ENCODE measurements around the gene GTSE1.
"Not testable (repeated sequence)": the region's sequence is repeated elsewhere in the genome, so short reads cannot be mapped to it uniquely, and the experiment has no call there.

Gene GTSE1, protein sequence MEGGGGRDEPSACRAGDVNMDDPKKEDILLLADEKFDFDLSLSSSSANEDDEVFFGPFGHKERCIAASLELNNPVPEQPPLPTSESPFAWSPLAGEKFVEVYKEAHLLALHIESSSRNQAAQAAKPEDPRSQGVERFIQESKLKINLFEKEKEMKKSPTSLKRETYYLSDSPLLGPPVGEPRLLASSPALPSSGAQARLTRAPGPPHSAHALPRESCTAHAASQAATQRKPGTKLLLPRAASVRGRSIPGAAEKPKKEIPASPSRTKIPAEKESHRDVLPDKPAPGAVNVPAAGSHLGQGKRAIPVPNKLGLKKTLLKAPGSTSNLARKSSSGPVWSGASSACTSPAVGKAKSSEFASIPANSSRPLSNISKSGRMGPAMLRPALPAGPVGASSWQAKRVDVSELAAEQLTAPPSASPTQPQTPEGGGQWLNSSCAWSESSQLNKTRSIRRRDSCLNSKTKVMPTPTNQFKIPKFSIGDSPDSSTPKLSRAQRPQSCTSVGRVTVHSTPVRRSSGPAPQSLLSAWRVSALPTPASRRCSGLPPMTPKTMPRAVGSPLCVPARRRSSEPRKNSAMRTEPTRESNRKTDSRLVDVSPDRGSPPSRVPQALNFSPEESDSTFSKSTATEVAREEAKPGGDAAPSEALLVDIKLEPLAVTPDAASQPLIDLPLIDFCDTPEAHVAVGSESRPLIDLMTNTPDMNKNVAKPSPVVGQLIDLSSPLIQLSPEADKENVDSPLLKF

DNA sequence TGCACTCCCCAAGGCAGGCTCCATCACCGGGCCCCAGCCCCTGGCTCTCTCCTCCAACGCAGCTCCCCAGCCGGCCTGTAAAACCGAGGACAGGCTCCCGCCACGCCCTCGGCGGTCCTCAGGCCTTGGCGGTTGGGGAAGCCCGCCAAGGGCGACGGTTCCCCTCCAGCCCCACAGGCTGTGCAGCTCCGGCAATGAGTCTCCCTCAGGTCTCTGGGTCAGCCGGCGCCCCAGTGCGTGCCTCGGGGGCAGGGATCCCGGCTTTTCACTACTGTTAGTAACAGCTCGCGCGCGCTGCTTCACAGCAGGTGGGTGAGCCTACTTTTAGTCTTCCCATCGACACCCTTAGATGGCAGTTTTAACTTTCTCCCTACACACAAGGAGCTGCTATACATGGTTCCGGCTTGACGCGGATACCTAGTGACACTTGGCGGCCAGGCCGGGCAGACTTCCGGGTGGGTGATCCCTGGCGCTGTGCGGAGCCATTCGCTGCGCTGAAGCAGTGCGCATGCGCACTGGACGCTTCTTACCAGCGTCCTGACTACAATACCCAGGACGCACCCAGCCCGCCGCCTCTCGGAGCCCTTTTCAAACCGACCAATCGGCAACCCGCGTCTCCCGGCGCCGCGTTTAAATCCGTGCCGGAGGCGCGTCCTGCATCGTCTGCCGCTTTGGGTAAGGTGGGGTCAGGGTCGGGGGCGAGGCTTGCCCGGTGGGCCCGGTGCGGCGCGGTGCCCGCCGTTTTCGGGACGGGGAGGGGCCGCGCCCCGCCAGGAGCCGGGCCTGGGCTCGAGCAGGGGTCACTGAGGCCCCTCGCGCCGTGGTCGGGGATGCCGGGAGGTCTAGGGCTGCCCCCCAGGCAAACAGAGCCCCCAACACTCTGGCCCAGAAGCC is at the start of gene GTSE1:
GTSE1 (plus strand) TSS at position 614 of the 894 bp plus-strand sequence. CDS start 531 bp downstream, outside the sequence.
- DNase-seq = peak; percentile 91

DNA sequence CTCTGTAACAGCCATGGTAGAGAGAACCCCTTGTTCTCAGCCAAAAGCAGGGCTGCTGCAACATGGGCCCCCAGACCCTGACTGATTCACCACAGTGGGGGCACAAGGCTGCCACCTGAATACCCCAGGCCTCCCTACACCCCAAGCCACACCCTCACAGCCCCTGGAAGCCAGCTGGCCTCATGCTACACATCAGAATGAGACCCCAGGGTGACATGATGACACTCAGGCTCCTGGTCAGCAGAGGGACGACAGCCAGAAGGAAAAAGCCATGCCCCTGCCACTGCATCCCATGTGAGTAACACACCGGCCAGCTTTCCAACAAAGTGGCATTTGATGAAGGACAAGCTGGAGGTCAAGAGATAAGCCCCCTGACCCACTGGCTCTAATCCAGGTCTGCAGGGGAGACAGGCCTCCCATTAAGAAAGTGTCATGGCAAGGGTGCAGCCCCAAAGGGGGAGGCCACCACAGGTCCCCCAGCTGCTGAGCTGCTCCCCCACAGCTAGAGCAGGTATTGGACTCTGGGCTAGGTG is 49.2 kb upstream of the GTSE1 start:
- DNase-seq = no peak

DNA sequence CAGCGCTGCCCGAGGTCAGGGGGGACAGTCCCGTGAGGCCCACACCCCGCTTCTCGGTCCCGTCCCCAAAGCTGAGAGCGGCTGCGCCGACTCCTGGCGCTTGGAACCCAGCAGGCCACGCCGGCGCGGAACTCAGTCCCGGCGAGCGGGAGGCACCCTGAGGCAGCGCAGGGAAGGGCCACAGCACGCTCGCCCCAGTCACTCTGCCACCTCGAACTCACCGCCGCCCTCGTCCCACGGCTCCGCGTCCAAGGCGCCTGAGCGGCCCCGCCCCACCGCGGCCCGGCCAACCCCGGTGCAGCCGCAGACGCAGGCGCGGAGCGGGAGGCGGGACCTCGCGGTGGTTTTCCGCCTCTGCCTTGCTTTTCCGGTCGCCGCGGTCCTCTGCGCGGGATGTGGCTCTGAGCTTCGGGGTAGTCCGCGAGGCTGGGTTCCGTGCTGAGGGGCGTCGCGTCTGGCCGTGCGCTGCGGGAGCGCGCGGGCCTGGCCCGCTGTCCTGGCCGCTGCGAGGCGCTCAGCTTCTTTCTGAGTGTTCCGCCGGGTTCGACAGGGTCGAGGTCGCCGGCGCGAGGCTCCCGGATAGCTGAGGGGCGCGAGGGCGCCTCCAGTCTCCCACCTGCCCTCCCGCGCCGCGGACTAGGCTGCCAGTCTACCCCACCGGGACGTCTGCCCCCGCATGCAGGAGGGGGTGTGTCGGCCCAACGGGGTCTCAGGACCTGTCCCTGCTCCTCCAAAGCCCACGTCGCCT is 46.5 kb upstream of the GTSE1 start, which contains the start of gene CDPF1:
CDPF1 (minus strand) TSS at position 259 of the 748 bp plus-strand sequence. CDS start 2,009 bp downstream, outside the sequence.
- peak; percentile 60 for DNase-seq

DNA sequence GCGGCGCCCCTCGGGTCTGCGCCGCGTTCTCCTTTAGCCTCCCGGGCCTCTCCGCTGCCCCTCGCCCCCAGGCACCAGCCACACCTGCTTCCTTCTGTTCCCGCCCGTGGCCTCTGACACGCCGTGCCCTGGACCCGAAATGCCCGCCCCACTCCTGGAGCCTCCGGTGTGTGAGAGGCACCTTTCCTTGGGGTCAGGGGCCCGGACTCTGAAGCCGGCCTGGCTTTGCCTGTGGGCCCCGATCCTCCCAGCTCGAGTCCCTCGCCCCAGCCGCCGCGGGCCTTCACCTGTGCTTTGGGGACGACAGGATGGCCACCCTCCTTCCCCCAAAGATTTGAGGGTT is 45.9 kb upstream of the GTSE1 start:
- DNase-seq = no peak

DNA sequence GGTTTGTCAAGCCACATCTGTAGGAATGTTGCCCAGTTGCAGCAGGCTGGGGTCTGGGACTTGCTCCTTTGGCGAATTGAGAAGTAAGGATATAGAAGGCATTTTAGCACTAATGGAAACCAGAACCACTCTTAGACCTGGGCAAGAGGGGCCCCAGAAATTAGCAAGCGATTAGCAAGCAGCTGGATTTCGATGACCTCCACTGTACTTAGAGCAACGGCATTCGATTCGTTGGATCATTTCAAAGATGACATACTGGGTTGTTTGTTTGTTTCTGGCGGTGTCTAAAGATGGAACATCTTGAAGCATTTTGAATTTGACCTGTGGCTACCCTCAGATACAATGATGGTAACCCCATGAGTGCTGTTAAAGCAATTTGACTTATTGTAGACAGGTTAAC is 45.4 kb upstream of the GTSE1 start:
- DNase-seq = no peak

DNA sequence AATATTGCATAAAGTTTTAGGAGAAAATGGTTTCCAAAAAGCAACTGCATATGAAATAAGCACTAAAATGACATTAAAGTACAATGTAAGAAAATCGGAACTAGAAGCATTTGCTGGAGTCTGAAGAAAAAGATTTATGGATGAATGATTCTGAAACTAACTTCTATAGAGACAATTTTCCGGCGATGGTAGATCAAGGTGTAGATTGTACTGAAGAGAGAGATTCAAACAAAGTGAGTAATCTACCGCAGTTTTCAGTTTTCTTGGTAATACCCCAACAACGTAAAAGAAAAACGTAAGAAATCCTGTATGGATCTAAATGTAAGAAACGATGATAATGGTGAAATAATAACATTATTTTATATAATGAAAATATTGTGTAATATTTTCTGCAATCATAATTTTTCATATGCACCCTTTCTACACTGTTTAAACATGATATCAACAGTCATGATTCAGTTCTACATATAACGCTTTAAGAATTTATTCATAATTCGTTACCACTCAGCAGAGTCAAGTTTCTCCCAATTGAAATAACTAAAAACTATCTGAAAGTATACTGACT is 44.8 kb upstream of the GTSE1 start:
- no peak for DNase-seq

DNA sequence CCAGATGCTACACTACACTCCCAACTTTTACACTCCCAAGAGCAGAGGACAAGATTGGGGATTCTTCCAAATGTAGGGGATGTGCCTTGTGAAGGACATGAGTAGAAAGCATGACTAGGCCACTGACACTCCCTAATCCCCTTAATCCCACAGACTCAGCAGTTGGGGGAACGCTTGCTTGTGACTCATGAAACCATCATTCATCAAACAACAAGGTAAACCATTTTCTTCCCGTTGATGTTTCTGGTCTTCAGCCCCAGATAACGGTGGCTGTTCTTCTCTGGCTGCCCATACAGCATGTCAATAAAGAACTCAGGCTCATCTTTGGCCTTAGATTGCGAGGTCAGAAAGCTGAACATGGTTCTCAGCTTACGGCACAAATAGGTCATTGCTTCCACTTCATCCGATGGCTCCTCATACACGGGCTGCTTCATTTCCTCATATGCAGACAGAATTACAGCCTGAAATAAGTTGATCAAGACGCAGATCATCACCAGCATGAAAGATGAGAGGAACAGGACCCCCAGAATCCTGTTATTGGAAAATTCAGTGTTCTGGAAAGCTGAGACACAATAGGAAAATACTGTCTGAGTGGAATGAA is 40.2 kb upstream of the GTSE1 start:
- DNase-seq = no peak

DNA sequence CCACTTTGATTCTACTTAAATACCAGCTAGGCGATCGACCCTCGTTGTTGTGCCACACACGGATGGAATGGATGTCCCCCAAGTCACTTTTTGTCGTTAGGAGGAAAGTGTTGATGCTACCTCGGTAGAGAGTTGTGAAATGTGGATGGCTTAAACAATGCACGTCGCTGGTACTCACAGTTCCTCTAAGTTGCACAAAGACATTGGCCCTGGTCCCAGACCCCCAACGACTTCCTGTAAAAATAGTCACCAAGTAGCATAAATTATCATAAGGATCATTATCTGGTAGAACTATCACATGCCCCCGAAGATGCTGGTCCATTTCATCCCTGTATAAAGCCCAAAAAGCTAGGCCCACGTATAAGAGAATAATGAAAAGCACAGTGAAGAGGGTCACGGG is 37.3 kb upstream of the GTSE1 start:
- DNase-seq = no peak

DNA sequence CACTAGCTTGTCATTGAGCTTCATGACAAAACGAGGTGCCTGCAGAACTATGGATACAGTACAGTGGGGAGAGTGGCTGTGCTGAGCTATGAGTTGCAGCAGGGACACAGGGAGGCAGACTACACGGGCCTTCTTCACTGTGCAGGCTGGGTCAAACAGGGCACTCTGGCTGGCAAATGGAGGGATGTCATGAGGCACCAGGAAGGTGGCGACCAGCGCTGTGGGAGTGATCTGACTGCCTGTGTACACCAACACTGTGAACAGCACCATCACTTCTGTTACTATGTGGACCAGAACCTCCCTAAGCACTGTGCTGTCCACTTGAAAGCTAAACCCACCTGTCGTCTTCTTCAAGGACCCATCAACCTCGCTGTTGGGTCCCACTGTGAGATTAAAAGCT is 36.6 kb upstream of the GTSE1 start:
- DNase-seq = no peak

DNA sequence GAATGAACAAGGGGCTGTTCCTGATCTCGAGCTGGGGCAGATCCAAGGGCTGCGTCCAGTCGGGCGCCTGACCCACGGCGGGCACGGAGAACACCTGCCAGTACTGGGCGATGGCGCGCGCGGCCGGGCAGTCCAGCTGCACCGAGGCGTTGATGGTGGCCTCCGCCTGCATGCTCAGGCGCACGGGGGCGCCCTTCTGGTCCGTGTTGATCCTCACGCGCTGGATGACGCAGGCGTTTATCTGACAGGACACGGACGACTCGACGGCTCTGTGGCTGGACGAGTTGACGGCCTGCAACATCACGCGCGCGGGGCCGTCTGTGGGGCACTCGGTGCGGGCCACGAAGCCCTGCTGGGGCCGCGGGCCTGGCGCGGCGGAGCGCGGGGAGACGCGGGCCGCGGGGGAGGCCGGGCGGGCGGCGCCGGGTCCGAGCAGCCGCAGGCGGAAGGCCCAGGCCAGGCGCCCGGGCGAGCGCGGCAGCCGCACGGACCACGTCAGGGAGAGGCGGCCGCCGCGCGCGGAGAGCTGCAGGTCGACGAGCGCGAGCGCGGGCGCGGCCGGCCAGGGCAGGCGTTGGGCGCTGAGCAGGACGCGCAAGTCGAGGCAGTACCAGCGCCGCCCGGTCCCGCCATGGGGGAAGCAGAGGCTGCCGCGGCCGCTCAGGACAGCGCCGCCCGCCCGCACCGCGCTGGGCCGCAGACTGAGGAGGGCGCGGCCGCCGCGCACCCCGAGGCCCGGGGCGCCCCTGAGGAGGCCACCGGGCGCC is 34.0 kb upstream of the GTSE1 start:
- DNase-seq = no peak

DNA sequence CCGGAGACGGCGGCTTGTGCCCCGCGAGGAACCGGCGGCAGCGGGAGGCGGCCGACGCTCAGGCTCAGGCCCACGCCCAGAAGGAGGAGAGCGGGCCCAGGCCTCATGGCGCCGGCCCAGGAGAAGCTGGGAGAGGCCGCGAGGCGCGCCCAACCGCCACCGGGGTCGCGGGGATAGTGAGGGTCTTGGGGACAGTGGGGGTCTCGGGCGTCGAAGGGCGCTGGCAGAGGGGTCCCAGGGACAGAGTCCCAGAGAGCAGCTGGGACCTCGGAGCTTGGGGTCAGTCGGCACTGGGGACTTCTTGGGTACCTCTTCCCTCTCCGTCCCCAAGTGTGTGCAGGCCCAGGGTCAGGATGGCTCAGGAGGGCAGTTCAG is 33.5 kb upstream of the GTSE1 start, which contains the start of gene PKDREJ:
PKDREJ (minus strand) TSS at position 128 of the 375 bp plus-strand sequence; CDS start at position 107, 21 bp downstream.
- no peak for DNase-seq

DNA sequence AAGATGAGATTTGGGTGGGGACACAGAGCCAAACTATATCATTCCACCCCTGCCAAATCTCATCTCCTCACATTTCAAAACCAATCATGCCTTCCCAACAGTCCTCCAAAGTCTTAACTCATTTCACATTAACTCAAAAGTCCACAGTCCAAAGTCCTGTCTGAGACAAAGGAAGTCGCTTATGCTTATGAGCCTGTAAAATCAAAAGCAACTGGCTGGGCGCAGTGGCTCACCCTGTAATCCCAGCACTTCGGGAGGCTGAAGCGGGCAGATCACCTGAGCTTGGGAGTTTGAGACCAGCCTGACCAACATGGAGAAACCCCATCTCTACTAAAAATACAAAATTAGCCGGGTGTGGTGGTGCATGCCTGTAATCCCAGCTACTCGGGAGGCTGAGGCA is 32.1 kb upstream of the GTSE1 start:
- DNase-seq = not testable (repeated sequence)

DNA sequence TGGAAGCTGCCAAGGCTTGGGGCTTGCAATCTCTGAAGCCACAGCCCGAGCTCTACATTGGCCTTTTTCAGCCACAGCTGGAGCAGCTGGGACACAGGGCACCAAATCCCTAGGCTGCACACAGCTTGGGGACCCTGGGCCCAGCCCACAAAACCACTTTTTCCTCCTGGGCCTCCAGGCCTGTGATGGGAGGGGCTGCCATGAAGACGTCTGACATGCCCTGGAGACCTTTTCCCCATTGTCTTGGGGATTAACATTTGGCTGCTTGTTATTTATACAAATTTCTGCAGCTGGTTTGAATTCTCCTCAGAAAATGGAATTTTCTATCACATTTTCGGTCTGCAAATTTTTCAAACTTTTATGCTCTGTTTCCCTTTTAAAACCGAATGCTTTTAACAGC is 31.0 kb upstream of the GTSE1 start:
- not testable (repeated sequence) for DNase-seq

DNA sequence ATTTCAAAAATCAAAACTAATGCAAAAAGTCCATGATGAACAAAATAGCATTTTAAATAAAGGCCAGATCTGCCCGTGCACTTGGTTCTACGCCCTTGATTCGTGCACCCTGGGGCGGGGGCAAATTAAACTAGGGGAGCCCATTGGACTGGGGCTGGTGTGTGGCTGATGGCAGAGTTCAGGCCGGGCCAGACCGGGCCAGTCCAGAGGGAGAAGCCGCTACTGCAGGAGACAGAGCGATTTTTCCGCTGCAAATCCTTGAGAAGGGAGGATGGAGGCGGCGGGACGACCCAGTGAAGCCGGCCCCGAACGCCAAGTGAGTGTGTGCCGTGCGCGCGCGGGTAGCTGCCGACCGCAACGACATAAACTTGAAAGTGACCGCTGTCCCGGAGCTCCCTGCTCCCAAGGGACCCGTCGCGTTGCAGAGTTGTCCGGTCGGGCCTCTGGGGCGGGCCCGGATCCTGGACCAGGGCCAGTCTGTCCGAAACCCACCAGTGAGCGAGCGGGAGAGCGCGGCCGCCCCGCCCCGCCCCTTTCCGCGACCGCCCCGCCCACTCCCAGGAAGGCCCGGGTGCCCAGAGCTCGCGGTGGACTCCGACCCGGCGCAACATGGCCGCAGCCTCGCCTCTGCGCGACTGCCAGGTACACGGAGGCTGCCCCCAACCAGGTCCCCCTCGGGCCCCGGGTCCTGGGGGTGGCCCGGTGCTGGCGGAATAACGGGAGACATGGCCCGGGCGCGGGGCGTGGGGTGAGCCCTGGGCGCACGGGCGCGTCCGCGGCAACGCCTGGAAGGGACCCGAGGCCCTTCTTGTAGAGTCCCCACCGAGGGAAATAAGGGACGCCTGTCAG is 29.0 kb upstream of the GTSE1 start, which contains the start of gene TTC38:
TTC38 (plus strand) TSS at position 578 of the 849 bp plus-strand sequence; CDS start at position 610, 32 bp downstream.
- DNase-seq = peak; percentile 65

DNA sequence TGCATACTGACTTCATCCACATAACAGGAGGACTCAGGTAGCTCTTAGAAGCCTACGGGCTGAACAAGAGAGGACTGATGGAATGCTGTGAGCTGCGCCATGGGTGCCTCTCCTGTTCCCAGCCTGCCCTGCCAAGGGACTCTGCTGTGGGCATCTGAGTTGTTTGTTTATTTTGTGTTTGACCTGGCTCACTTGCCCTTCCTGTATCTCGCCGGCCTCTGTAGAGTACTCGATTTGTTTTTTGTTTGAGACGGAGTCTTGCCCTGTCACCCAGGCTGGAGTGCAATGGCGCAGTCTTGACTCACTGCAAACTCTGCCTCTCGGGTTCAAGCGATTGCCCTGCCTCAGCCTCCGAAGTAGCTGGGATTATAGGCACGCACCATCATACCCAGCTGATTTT is 27.1 kb upstream of the GTSE1 start:
- DNase-seq = no peak

DNA sequence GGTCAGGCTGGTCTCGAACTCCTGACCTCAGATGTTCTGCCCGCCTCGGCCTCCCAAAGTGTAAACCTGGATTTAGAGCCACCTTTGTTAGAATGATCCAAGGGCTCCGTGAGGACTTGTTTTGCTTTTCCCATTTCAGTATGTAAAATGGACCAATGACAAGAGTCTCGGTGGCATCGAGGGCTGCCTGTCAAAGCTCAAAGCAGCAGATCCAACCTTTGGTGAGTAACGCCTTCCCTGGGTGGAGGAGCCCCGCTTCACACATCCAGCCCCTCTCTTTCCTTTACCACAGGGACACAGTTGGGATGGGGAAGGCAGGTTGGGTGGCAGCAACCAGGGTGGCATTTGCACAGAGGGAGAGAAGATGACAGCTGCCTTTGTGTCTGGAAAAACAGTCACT is 24.5 kb upstream of the GTSE1 start:
- DNase-seq = no peak

DNA sequence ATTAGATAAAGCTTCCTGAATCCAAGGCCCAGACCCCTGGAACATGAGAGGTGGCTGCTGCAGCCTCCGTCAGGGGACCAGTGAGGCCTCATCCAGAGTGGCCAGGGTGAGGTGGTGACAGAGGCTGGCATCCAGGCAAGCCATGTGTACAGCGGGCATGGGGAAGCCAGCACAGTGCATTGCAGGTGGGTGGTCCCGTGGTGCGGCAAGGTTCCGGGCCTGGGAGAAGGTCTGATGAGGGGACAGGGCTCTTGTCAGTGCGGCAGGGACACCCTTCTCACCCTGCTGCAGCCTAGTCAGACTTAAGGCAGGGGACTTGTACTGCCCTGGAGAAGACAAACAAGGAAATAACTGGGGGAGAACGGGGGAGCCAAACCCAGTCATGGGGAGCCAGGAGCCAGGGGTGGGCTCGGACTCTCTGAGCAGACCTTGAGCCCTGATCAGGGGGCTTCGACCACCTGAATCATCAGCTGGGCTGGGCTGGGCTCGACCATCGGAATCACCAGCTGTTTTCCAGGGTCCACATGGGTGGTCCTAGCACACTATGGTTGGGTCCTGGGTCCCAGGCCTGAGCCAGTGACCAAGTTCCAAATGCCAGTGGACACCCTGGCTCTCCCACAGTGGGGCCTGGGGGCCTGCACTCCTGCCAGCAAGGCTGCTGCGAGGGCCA is 23.8 kb upstream of the GTSE1 start:
- no peak for DNase-seq

DNA sequence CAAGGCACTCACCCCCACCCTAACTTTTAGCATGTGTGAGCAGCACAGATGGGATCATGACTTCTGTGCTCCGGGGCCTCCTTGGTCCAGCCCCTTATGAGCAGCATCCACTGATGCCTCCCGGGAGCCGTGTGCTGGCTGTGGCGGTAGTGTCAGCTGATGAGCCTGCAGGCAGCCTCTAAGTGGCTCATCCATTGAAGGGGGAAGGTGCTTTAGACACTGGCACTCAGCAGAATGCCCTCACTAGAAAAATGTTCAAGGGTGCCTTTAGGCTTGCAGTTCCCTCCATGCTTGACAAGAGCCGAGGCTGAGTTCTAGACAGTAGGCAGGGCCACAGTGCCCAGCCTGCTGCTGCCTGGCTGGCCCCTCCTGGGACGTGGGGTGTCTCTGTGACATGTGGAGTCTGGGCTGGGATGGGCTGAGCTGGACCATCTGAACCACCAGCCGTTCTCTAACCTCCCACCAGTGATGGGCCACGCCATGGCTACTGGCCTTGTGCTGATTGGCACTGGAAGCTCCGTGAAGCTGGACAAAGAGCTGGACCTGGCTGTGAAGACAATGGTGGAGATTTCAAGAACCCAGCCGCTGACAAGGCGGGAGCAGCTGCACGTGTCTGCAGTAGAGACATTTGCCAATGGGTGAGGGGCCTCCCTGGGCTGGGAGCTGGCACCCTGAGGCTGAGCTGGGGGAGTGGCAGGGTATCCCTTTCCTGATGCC is 23.1 kb upstream of the GTSE1 start:
- no peak for DNase-seq

Data from kidney glomerular epithelial cell (primary cell).